ENCODE data around the gene AFF1.

Gene AFF1

DNA sequence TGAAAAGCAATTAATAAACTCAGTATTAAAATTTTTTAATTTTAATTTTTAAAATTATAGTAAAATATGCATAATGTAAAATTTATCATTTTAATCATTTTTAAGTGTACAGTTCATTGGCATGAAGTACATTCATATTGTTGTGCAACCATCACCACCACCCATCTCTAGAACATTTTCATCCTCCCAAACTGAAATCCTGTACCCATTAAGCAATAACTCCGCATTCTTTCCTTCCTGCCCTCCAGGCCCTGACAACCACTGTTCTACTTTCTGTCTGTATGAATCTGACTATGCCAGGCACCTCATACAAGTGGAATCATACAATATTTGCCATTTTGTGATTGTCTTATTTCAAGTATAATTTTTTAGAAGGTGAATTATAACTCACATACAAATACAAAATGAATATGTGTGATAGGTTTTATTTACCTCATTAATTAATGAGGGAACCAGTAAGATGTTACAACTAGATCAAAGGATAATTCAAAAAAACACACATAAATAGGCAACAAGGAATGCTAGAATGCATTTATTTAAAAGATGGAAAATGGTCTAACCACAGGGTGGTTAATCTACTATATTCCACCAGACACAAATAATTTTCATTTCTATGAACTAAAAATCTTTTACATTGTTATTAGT, 13.1 kb upstream of the AFF1 start:
- no peak for DNase-seq (ENCODE audit: low read depth)
- no peak overlapping the region for H3K4me3 ChIP-seq (ENCODE audit: low read length)
- TF ChIP-seq, protein P1, sequence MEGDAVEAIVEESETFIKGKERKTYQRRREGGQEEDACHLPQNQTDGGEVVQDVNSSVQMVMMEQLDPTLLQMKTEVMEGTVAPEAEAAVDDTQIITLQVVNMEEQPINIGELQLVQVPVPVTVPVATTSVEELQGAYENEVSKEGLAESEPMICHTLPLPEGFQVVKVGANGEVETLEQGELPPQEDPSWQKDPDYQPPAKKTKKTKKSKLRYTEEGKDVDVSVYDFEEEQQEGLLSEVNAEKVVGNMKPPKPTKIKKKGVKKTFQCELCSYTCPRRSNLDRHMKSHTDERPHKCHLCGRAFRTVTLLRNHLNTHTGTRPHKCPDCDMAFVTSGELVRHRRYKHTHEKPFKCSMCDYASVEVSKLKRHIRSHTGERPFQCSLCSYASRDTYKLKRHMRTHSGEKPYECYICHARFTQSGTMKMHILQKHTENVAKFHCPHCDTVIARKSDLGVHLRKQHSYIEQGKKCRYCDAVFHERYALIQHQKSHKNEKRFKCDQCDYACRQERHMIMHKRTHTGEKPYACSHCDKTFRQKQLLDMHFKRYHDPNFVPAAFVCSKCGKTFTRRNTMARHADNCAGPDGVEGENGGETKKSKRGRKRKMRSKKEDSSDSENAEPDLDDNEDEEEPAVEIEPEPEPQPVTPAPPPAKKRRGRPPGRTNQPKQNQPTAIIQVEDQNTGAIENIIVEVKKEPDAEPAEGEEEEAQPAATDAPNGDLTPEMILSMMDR (conservative IDR thresholded peaks at IDR 0.05; ENCODE audit: low read depth, low read length) = peak; percentile 6

- TF ChIP-seq, protein P1 (conservative IDR thresholded peaks at IDR 0.05; ENCODE audit: low read depth, low read length) = no peak
- DNase-seq (ENCODE audit: low read depth) = no peak
- H3K4me3 ChIP-seq (ENCODE audit: low read length) = no peak overlapping the region
Observed at GRCh38 chr4:86924811-86925210, 10.0 kb upstream of the AFF1 start.

DNA sequence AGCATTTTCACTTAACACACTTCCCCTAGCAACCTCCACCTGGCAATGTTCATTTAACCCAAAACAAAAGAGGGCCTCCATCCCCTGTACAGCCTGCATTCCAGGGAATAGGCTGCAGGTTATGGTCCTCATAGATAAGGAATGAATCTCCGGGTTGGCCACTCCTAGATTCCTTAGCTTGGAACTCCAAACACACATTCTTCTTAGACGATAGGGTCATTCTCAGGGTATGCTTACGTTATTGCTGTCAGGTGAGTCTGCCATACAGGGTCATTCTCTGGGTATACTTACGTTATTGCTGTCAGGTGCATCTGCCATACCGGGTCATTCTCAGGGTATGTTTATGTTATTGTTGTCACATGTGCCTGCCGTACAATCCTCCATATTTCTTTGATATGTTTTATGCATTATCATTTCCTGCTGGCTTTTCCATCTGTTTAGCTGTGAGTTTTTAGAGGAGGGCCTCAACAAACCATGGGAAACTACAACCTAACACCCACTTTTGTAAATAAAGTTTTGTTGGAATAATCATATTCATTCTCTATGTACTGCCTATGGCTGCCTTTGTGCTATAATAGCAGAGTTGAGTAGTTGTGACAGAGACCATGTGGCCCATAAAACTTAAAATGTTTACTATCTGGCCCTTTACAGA, 8.2 kb upstream of the AFF1 start:
- TF ChIP-seq, protein P1 (conservative IDR thresholded peaks at IDR 0.05; ENCODE audit: low read depth, low read length) = no peak
- peak; percentile 53 for DNase-seq (ENCODE audit: low read depth)
- H3K4me3 ChIP-seq (ENCODE audit: low read length) = no peak overlapping the region

DNA sequence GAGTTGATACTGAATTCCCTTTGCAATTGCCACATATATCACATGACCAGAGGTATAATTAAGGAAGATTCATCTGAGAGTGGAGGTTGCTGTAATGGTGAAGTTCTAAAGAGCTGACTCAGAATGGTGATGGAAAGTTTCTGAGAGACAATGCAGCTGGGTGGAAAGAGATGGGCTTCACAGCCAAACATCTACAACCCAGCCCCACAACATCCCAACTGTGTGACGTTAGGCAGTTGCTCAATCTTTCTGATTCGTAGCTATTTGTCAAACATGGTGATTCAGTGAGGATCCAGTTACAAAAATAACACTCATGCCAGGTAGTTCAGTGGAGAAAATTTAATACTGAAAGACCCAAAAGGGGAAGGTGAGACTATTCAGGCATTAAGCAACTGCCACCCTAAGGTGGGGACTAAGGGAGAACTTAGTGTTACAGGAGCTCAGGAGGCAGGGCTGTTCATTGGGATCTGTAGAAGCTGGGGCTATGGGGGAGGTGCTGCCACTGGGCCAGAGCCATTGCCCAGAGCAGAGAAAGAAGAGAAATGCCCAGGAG, 6.9 kb upstream of the AFF1 start:
- TF ChIP-seq, protein P1 (conservative IDR thresholded peaks at IDR 0.05; ENCODE audit: low read depth, low read length) = no peak
- DNase-seq (ENCODE audit: low read depth) = no peak
- H3K4me3 ChIP-seq (ENCODE audit: low read length) = no peak overlapping the region

- no peak for DNase-seq (ENCODE audit: low read depth)
- TF ChIP-seq, protein P1 (conservative IDR thresholded peaks at IDR 0.05; ENCODE audit: low read depth, low read length) = no peak
- no peak overlapping the region for H3K4me3 ChIP-seq (ENCODE audit: low read length)
Observed at GRCh38 chr4:86928400-86929255, 6.2 kb upstream of the AFF1 start.

DNA sequence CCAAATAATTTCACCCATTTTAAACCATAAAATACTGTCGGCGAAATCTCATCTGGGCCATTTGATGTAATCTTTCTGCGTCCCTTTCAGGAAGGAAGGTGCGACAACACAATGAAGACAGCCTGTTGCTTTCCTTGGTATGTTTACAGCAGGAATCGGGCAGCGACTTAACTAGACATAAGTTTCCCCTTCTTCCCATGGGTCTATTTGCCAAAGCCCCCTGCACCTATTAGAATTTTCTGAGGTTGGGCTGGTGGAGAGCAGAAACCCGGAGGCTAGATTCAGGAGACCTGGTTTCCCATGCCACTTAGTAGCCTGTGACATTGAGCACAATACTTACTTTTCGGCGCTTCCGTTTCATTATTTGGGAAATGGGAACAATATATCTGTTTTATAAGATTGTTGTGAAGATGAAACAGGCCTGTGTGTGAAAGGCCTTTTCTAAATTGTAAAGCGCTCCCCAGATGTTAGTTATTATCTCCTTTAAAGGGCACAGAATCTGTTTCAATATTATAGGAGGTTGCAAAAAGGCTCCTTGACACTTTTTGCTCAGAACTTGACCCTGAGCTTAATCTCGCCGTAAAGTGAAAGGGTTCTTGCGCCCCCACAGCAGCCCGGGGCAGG, 552 bp upstream of the AFF1 start:
- peak overlapping the region; percentile 64 for H3K4me3 ChIP-seq (ENCODE audit: low read length)
- TF ChIP-seq, protein P1 (conservative IDR thresholded peaks at IDR 0.05; ENCODE audit: low read depth, low read length) = no peak
- DNase-seq (ENCODE audit: low read depth) = no peak
